MM.1S (cell line): ENCODE measurements around the gene ATCAY.

Experiments used
- DNase-seq: peaks from one replicate; pipeline ENCODE4 v3.0.0-alpha.2; 2015
- H2AFZ ChIP-seq: fragments of 300-600 bp; sonication (generic); 2 replicates; pipeline ENCODE4 v1.6.0; 2016; ENCODE audit warnings: antibody characterized with exemption, low read length
- H3F3A ChIP-seq: fragments of 300-600 bp; sonication (generic); 2 replicates; pipeline ENCODE4 v1.6.1; 2016; ENCODE audit warnings: mild to moderate bottlenecking, antibody characterized with exemption, low read length, moderate library complexity, mixed read lengths; ENCODE audit not compliant: insufficient read depth
- H3K27ac ChIP-seq: fragments of 300-600 bp; sonication (generic); 2 replicates; pipeline ENCODE4 v1.5.1; 2016; ENCODE audit warnings: mild to moderate bottlenecking, low read length
- H3K27me3 ChIP-seq: fragments of 300-600 bp; sonication (generic); replicated peaks from 2 replicates; pipeline ENCODE4 v1.6.0; 2016; ENCODE audit warnings: low read length; ENCODE audit not compliant: insufficient read depth
- H3K36me3 ChIP-seq: fragments of 300-600 bp; sonication (generic); replicated peaks from 2 replicates; pipeline ENCODE4 v1.6.1; 2016; ENCODE audit warnings: mild to moderate bottlenecking, low read length, mixed read lengths; ENCODE audit not compliant: insufficient read depth
- H3K4me1 ChIP-seq: fragments of 300-600 bp; sonication (generic); 2 replicates; pipeline ENCODE4 v1.6.1; 2016; ENCODE audit warnings: low read length, mixed read lengths
- H3K4me2 ChIP-seq: fragments of 300-600 bp; sonication (generic); 2 replicates; pipeline ENCODE4 v1.6.0; 2016; ENCODE audit warnings: low read depth, low read length
- H3K4me3 ChIP-seq: fragments of 300-600 bp; sonication (generic); 2 replicates; pipeline ENCODE4 v1.5.1; 2016; ENCODE audit warnings: low read length, mixed read lengths
- H3K79me2 ChIP-seq: fragments of 300-600 bp; sonication (generic); 2 replicates; pipeline ENCODE4 v1.6.1; 2016; ENCODE audit warnings: mixed run types, low read length, mixed read lengths
- H3K9ac ChIP-seq: fragments of 300-600 bp; sonication (generic); 2 replicates; pipeline ENCODE4 v1.6.1; 2016; ENCODE audit warnings: low read length, mixed read lengths
- H3K9me2 ChIP-seq: fragments of 300-600 bp; sonication (generic); replicated peaks from 2 replicates; pipeline ENCODE4 v1.6.1; 2016; ENCODE audit warnings: mild to moderate bottlenecking, low read length, mixed read lengths; ENCODE audit not compliant: insufficient read depth
- H3K9me3 ChIP-seq: fragments of 300-600 bp; sonication (generic); replicated peaks from 2 replicates; pipeline ENCODE4 v1.6.1; 2016; ENCODE audit warnings: mild to moderate bottlenecking, low read length, mixed read lengths; ENCODE audit not compliant: insufficient read depth
- H4K20me1 ChIP-seq: fragments of 300-600 bp; sonication (generic); 2 replicates; pipeline ENCODE4 v1.6.1; 2016; ENCODE audit warnings: mild to moderate bottlenecking, low read length, moderate library complexity, mixed read lengths; ENCODE audit not compliant: insufficient read depth
- EZH2 ChIP-seq: fragments of 300-600 bp; sonication (generic); optimal IDR thresholded peaks from 2 replicates; pipeline ENCODE3; 2017; ENCODE audit warnings: low read depth, mild to moderate bottlenecking, antibody characterized with exemption, low read length, mixed read lengths
- EZH2phosphoT487 ChIP-seq: fragments of 300-600 bp; sonication (generic); IDR thresholded peaks from 2 replicates; pipeline ENCODE4 v1.6.1; 2018; ENCODE audit warnings: antibody characterized with exemption, low read length
- TF ChIP-seq, protein P1 (sequence below): fragments of 300-600 bp; sonication (generic); IDR thresholded peaks from 2 replicates; pipeline ENCODE4 v1.5.1; 2016; ENCODE audit warnings: antibody characterized with exemption, low read length, mixed read lengths

ATCAY gene

GRCh38 chr19:3969435-3970312 lies 89.2 kb downstream of the ATCAY start:
- Histone ChIP-seq H3K36me3 (no peaks in the 10 kb centered on the region), H3K9me2 (no peaks in the 10 kb centered on the region), H3K79me2 (peaks cover 45% of the 10 kb centered on the region), H3K27ac (no peak overlapping the region), H3K27me3 (no peaks in the 10 kb centered on the region), H3K4me3 (peak overlapping the region; percentile 100), H3K4me1 (0 out of 2 replicates have a peak, but pooled peaks cover 4% of the 10 kb centered on the region), H3K4me2 (peak overlapping the region; percentile 62), H2AFZ (no peak overlapping the region), H3F3A (peaks cover 16% of the 10 kb centered on the region), H3K9me3 (no peaks in the 10 kb centered on the region), H4K20me1 (no peaks in the 10 kb centered on the region), H3K9ac (peak overlapping the region; percentile 90; the same call in 1 of the 2 replicates)
- peak; percentile 5 for DNase-seq
- no peak for TF ChIP-seq EZH2phosphoT487
- TF ChIP-seq EZH2, result no peak
- TF ChIP-seq, protein P1, sequence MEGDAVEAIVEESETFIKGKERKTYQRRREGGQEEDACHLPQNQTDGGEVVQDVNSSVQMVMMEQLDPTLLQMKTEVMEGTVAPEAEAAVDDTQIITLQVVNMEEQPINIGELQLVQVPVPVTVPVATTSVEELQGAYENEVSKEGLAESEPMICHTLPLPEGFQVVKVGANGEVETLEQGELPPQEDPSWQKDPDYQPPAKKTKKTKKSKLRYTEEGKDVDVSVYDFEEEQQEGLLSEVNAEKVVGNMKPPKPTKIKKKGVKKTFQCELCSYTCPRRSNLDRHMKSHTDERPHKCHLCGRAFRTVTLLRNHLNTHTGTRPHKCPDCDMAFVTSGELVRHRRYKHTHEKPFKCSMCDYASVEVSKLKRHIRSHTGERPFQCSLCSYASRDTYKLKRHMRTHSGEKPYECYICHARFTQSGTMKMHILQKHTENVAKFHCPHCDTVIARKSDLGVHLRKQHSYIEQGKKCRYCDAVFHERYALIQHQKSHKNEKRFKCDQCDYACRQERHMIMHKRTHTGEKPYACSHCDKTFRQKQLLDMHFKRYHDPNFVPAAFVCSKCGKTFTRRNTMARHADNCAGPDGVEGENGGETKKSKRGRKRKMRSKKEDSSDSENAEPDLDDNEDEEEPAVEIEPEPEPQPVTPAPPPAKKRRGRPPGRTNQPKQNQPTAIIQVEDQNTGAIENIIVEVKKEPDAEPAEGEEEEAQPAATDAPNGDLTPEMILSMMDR, result no peak

GRCh38 chr19:3970313-3970807 lies 89.9 kb downstream of the ATCAY start:
- Histone ChIP-seq H3K9me3 (no peaks in the 10 kb centered on the region), H3F3A (peaks cover 20% of the 10 kb centered on the region), H3K4me2 (peak overlapping the region; percentile 62), H3K27me3 (no peaks in the 10 kb centered on the region), H4K20me1 (peaks cover 4% of the 10 kb centered on the region; the same call in 1 of the 2 replicates), H3K36me3 (peaks cover 3% of the 10 kb centered on the region; the same call in 1 of the 2 replicates), H3K9ac (peak overlapping the region; percentile 90), H3K27ac (no peak overlapping the region), H3K4me1 (0 out of 2 replicates have a peak, but pooled peaks cover 4% of the 10 kb centered on the region), H3K79me2 (peaks cover 47% of the 10 kb centered on the region), H2AFZ (peak overlapping the region; percentile 91), H3K4me3 (peak overlapping the region; percentile 100), H3K9me2 (no peaks in the 10 kb centered on the region)
- TF ChIP-seq EZH2phosphoT487 (no peak), EZH2 (no peak)
- TF ChIP-seq, protein P1, result no peak
- DNase-seq, result no peak

DNA sequence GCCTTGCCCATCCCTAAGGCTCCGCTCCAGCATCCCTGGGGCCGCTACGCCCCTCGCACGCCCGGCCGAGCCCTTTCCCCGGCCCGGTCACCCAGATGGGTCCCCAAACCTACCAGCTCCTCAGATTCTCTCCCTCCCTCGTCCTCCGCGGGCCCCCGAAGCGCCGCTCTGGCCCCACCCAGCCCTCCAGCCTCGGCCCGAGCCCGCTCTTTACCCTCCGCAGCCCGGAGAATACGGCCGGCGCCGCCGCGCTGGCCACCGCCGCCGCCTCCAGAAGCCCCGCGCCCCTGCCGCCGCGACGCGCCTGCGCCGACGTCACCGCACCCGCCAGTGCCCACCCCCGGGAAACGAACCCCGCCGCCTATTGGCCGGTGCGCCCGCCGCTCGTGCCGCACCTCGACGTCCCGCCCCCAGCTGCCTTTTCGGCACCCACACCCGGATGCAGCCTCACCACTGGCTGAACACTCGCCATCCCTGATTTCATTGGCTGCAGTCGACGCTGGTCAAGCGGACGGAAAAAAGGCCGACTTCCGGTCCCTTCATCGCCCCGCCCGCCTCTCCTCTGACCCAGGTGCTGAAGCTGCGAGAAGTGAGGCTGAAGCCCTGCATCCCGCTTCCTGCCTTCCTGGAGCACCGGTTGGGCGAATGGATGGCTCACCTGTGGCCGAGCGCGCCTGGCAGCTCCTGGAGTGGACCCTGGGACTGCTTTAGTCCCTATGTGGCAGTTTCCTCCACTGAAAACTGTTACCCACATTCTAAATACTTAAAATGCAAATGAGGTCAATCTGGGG lies 90.5 kb downstream of the ATCAY start, which contains the start of gene DAPK3:
Gene DAPK3, minus strand, starts transcription at position 292 of the 791 bp plus-strand sequence. CDS start 1,364 bp downstream, outside the sequence.
- Histone ChIP-seq H3F3A (peaks cover 27% of the 10 kb centered on the region), H2AFZ (peak within 1 kb of the TSS; percentile 91)
- TF ChIP-seq, protein P1, result no peak
- TF ChIP-seq EZH2phosphoT487 (no peak), EZH2 (no peak)

More for the DNA sequence above, 90.5 kb downstream of the ATCAY start, which contains the start of gene DAPK3:
- peak; percentile 100 for DNase-seq
- Histone ChIP-seq H3K4me2 (peak within 1 kb of the TSS; percentile 63), H3K27me3 (no peaks in the 10 kb centered on the region), H3K79me2 (peaks cover 53% of the 10 kb centered on the region), H3K9me2 (no peaks in the 10 kb centered on the region), H3K27ac (peak within 1 kb of the TSS; percentile 7; the same call in 1 of the 2 replicates), H3K9ac (peak within 1 kb of the TSS; percentile 90), H3K9me3 (no peaks in the 10 kb centered on the region), H3K4me1 (0 out of 2 replicates have a peak, but pooled peaks cover 4% of the 10 kb centered on the region), H4K20me1 (peaks cover 9% of the 10 kb centered on the region), H3K4me3 (peak within 1 kb of the TSS; percentile 100), H3K36me3 (peaks cover 10% of the 10 kb centered on the region)
